HS-5 (cell line): Measurements from ENCODE around the gene FILIP1.

ENCODE experiments used
- DNase-seq: peaks from one replicate; pipeline ENCODE4 v3.0.0-alpha.2; 2012; ENCODE audit warnings: low read depth

FILIP1 gene

GRCh38 chr6:75268121-75268987 is 225.2 kb downstream of the FILIP1 start:
- DNase-seq, result no peak

- DNase-seq, result no peak
Measured at GRCh38 chr6:75267461-75267860, 226.1 kb downstream of the FILIP1 start.

GRCh38 chr6:75266716-75267291 is 226.8 kb downstream of the FILIP1 start:
- DNase-seq, result no peak

GRCh38 chr6:75263401-75263750 is 230.2 kb downstream of the FILIP1 start:
- no peak for DNase-seq

GRCh38 chr6:75262716-75263400 is 230.7 kb downstream of the FILIP1 start:
- no peak for DNase-seq

- no peak for DNase-seq
Measured at GRCh38 chr6:75261299-75261698, 232.3 kb downstream of the FILIP1 start.

- no peak for DNase-seq
Measured at GRCh38 chr6:75257343-75258087, 236.1 kb downstream of the FILIP1 start.

- no peak for DNase-seq
Measured at GRCh38 chr6:75250552-75250951, 243.0 kb downstream of the FILIP1 start.

GRCh38 chr6:75249837-75250236 is 243.8 kb downstream of the FILIP1 start:
- DNase-seq, result no peak

GRCh38 chr6:75246386-75246785 is 247.2 kb downstream of the FILIP1 start:
- DNase-seq, result no peak

- no peak for DNase-seq
Measured at GRCh38 chr6:75244063-75244584, 249.5 kb downstream of the FILIP1 start.

- DNase-seq, result peak; percentile 86
Measured at GRCh38 chr6:75243333-75244062, 250.1 kb downstream of the FILIP1 start, which contains the start of gene COX7A2. COX7A2 (minus strand) TSS chr6:75243801; CDS start chr6:75243734, 67 bp downstream.
